Fibroblast of skin of right biceps (primary cell): ENCODE measurements around the gene ABCA1.
"Not testable (repeated sequence)": the region's sequence is repeated elsewhere in the genome, so short reads cannot be mapped to it uniquely, and the experiment has no call there.

ENCODE experiments used
- DNase-seq: peaks from one replicate; pipeline ENCODE4 v3.0.0-alpha.2; 2013

The ABCA1 gene

DNA sequence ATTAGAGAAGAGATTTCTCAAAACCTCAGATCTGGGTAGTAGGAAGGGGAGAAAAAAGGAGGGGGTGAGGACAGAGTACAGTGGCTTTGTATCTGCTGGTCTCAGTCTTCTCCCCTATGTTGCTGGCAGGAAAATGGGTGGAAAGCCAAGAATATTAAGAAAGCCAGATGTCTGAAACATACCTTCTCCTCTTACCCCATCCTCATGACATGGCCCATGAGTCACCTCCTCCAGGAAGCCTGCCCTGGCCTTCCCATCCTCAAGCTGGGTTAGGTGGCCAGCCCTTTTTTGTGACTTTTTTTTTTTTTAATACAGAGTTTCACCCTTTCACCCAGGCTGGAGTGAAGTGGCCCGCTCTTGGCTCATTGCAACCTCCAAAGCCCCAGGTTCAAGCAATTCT is 61.8 kb downstream of the ABCA1 start:
- DNase-seq, result peak; percentile 68

DNA sequence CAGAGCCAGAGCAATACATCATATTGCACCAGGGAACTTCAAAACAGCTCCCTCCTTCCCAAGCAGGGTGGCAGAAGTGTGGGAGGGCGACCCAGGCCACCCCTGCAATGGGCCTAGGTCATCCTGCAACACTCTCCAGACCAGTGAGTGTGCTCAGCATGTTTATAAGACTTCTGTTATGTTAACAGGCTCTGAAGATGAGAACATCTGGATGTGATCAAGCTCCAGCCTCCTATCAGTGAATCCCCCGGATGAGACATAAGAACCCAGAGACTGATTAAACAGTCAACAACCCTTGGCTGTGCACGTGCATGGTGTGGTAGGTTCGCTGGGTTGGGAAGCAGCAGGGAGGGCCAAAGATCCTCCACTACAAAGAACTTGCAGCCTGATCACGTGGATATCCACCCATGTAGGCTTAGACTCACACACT is 63.3 kb downstream of the ABCA1 start:
- peak; percentile 88 for DNase-seq

DNA sequence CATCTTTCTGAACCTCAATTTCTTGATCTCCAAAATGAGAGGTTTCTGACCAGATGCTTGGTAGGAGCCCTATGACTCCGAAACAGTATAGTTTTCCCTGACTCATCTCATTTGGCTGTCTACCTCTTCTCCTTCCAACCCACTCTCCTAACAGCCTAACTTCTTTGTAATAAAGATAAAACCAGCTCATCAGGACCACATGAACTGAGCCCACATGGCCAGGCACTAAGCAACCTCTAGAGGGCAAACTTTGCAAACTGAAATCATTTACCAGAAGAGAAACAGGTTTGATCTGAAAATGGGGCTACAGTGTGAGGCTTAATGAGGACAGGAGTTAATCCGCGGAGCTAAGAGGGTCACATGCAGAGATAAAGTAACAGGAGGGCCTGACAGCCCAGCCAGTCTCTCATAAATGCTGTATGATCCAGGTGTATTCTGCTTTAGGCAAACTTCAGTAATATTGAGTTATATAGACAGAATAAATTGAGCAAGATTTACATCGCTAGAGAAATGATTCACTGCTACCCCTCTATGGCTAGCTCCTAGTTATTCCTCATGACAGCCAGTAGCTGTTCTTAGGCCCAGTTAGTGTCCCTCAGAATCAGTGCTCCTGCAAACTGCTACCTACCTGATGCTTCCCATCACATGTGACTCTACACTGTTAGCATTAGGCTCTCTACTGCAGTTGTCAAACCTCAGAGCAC is 64.6 kb downstream of the ABCA1 start:
- DNase-seq, result peak; percentile 86

DNA sequence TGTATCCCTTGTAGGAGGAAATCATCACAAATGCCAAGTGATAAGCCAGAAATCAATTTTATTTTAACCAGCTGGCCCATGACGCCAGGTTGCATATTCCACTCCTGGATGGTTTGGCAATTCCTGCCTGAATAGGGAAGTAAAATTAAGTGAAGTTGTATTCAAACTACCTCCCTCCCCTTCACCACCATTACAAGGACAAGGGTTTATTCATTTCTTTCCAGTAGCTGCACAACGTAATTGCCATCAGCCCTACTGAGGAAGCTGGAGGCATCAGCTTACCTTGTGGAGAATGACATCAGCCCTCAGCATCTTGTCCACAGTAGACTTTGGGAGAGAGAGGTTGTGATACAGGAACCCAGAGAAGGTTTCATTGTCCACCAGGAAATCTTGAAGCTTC is 66.6 kb downstream of the ABCA1 start:
- DNase-seq, result no peak

DNA sequence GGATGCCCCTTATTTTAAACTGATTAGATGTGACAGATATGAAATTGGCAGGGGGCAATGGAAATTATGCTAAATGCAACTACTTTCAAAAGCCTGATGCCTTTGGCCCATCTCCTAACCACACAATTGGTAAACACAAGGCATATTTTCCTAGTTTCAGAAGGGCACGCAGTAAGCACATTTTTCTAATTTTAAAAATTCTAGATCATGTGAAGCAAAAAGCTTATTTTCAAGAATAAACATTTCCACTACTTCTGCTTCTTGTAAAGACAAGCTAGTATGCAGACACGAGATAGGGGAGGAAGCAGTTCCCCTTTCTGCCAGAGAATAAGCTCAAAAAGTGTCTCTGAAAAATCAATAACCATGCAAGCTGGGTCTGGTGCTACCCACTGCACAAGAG is 67.7 kb downstream of the ABCA1 start:
- no peak for DNase-seq

DNA sequence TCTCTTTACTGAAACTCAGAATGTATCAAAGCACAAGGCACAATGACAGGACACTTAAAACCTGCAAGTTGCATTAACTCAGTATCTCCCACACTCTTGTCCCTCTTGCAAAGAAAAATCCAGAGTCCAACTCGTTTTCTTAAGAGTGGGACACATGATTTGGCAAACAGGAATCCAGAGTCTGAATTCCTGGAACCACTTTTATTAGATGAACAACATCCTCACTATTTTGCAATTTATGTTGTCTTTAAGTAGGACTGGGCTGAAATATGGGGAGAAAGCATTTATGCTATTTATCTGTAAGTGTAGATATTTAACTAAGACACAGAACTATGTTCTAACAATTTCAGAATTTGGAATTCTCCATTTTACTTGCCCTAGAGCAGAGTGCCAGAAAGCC is 69.1 kb downstream of the ABCA1 start:
- DNase-seq, result peak; percentile 68

DNA sequence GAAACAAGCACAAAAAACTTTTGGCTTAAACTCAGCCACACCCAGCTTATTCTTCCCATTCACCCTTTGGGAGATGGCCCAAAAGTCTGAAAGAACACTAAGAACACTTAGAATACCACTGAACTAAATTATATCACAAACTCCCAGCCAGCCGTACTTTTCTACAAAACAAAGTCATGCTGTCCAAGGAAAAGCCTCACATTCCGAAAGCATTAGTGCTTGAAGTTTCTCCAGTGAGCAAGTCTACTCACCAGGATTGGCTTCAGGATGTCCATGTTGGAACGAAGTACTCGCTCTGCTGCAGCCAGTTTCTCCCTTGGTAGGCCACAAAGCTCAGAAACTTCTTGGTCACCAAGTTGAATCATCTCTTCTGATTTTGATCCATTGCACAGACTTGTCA is 69.7 kb downstream of the ABCA1 start:
- DNase-seq, result peak; percentile 83

DNA sequence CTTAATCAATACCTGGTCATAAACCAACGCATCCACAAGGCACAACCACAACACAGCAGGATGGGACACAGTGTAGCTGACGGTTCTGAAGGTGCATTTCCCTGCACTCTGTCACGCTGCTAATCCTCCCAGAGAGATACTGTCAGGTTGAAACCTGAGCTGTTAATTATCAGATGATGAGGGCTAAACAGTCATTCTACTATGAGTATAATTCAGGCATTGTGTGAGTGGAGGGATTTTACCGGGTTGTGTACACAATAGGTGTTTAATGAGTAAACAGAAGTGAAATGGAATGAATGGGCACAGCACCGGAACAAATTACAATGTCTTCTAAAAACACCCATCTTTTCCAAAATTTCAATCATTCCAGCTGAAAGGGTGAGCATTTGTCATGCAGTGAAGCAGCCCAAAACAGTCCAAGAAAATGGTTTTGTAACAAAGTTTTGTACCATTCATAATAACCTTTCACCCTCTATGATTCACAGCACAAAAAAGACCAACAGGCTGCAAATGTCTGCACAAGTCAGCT is 71.5 kb downstream of the ABCA1 start:
- DNase-seq, result no peak

DNA sequence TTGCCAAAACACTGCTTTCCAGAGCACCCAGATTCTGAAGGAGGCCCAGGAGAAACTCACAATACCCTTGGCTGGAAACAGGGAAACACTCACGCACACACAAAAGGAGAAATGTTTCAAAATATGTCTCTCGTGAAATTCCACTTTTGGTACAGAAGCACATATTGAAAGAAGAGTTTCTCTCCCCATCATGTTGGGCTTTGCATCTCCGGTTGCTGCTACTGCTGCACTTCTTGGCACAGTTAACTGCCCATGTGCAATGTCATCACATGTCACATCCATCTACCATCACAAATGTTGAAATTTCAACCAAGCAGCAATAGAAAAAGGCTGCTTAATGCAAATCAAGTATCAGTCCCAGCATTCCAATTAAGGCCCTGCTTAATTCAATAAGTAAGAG is 72.1 kb downstream of the ABCA1 start:
- no peak for DNase-seq

DNA sequence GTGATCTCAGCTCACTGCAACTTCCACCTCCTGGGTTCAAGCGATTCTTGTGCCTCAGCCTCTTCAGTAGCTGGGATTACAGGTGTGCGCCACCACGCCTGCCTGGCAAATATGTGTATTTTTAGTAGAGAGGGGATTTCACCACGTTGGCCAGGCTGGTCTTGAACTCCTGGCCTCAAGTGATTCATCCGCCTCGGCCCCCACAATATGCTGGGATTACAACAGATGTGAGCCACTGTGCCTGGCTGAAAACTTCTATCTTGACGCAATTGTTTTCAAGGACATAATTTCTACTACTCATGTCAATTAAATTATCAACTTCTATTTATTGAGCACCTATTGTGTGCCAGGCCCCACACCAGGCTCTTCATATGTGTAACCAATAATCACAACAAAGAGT is 72.7 kb downstream of the ABCA1 start:
- DNase-seq, result not testable (repeated sequence)

DNA sequence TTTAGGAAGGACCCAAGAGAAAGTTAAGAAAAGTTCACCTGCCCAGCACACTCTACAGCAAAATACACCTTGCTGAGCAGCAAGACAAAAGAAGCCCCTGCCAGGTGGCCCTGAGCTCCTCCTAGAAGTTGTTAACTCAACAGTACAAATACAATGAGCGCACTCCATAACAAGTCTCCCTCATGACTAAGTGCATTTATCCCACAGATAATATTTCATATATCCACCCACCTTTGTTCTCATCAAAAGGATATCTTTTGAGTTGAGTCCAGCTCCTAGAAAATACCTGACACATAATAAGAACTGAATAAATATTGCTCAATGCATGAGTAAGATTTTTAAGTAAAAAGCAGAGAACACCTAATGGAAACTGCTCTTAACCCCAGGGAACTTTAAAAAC is 73.3 kb downstream of the ABCA1 start:
- no peak for DNase-seq

DNA sequence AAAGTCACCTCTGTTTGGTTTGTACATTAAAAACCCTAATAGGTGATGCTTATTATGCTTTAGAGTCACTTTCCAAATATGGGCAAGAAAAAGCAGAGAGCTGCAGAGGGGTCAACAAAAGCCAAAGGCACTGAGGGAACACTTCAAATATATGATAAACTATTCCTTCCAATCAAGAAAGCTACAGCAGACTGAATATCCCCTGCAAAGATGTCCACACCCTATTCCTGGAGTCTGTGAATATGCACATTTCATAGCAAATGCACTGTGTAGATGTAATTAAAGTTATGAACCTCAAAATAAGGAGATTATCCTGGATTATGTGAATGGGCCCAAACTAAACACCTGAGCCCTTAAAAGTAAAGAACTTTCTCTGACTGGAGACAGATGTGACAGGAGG is 74.3 kb downstream of the ABCA1 start:
- DNase-seq, result no peak

DNA sequence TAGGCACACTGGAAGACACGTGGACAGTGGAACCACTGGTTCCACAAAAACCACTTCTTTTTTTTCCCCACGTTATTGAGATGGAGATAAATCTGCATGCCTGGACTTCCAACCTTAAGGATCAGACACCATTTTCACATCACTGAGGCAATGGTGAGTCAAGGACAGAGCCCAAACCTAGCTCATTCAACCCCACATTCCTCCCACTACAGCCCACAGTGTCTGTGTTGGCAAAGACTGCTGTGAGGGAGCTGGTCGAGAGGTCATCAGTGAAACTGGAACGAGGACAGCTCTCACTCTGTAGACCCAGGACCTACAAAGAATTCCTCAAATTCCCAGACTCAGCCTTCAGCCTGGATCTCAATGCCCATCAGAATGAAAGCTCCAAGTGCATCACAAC is 74.8 kb downstream of the ABCA1 start:
- no peak for DNase-seq

DNA sequence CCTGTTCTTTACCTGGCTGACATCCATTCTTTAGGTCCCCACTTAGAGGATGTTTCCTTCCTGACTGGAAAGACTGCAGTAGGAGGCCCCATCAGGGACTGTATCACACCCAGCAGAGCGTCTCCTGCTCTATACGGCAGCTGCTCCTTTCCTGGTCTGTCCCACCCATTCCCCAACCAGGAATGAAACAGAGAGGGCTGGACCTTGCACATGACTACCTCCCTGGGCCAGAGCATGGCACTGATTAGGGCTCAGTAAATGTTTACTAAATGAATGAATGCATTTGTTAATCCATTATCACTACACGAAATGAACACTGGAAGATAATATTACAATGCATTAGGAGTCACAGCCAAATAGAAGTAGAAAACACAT is 76.4 kb downstream of the ABCA1 start:
- DNase-seq, result no peak

DNA sequence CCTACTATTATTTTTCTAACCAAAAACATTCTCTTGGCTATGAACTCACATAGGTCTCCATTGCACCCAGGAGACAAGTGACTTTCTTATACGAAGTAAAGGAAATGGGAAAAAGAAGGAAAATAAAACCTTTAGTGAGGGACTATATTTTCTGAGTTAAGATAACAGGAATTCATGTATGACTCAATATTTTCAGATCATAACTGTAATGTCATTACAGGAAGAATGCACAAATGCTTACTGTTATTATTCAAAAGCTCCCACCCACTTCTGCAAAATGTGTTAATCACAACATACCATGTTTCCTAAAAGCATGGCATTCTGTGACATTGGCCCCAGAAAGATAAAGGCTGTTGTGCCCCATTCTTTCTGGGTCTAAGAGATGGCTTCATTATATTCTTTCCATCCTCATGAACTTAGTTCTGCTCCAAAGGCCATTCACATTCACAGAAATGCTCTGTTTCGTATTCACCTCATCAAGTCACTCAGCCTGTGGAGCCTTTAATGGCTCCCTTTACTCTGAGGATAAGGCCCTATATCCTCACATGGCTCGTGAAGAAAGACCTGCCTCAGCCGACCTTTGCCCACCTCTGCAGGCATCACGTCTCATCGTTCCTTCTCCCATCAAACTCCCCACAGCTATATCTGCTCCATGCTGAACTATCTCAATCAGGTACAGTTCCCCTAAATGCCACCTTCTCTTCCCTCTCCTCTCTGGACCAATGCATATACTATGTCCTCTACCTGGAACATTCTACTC is 77.0 kb downstream of the ABCA1 start:
- DNase-seq, result peak; percentile 47

DNA sequence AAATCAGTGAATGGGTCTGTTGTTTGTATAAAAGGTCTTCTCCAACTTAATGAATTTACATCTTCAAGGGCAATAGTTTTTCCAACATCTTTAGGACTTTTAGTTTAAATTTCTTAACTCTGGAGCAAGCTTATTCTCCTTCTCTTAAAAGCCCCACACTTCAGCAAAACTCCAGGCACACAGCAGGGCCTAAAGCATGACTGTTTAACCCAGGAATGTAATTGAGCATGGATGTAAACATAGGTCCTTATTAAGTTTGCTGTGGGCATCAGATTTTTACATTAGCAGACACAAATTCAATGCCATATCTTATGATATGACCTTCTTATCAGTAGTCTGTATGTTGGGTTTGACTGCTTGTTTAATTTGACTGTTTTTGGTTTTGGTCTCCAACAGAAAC is 78.9 kb downstream of the ABCA1 start:
- DNase-seq, result no peak

DNA sequence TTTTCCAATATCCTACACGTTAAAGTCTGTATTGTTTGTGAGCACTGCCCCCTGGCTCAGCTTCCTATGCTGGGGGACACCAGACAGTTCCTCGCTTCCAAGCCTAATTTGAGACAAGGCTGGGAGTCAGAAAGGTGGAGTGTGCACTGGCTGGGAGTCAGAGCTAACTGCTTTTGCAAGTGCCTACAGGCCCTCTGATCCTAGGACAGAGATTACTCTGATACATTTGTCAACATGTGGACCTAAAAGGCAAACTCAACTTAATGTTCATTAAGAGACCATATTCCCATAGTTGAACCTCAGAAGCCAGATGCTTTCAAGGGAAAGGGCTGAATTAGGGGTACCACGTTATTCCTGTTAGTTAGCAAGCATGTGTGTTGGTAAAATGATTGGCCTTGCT is 83.2 kb downstream of the ABCA1 start:
- DNase-seq, result no peak

DNA sequence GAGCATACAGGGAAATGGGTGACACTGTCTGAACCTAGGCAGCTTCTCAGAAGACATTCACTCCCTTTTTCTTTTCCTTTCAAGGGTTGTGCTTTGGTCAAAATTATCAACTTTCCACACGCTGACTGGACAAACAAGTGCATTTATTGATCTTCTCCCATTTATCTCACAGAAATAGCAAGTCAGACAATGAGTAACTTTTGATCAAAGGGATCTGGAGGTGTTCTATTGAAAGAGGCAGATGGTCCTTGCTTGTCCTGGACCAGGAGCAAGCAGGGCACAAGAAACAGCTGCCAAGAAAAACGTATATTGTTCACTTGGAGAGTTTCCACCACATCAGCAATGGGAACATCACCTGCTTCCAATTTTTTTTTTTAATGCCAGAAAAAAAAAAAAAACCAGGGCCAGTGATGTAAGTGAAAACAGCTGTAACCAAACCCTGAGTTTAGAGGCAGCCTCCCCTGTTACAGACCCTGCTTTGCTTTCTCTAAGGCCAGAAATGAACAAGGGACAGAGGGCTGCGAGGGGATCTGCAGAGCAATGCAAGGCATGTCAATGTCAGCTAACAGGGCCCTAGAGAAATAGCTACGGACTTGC is 84.2 kb downstream of the ABCA1 start:
- DNase-seq, result no peak

DNA sequence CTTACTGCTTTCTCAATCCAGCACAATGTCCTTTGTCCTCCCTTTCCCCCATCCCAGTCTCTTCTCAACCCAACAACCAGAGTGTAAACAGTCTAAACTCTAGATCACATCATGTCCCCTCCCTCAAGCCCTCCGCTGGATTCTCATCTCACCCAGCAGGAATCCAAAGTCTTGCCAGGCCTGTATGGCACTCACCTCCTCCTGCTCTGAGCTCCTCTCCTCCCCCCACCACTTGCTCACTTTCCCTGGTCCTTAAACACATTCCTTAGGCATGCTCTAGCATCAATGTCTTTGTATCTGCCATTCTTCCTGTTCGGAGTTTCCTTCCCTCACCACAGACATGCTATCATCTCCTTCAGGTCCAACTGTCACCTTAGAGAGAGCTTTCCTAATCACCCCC is 85.3 kb downstream of the ABCA1 start:
- DNase-seq, result peak; percentile 41

DNA sequence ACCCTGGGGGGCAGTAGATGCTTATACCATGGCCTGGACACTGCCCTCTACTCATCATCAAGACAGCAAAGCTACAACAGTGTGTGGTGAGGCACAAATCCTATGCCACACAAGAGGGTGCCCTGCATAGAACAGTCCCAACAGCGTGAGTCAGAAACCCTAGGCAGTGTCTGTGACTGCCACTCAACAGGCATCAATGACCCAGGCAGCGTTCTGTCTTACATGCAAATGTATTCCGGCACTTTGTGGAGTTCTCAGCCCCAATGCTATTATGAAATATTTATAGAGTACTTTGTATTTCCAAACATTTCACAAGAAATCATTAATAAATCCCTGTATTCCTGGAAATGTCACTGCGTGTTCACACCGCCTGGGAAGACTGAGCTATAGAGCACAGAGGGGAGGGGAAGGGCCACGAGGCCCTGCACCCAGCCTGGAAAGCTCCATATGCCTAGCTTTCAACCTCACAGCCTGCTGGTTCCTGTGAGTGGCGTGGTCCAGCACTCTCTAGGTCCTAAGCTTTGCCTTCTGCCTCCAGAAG is 86.3 kb downstream of the ABCA1 start:
- DNase-seq, result no peak

DNA sequence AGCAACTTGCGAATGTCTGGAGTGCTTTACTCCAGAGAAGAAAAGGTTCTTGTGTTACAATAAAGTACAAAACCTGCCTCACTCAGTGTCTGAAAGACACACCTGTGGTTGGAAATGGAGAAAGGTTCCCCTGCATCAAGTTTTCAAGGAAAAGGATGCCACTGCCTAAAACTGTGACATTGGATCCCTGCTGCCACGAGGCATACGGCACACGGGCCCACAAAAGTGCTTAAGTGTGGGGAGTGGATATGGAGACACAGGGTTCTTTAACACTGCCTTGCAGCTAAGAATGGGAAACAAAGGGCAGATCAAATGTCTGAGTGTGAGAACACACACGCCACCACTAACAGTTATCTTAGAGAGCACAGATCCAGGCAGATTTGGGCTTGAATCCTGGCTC is 89.0 kb downstream of the ABCA1 start:
- DNase-seq, result no peak

DNA sequence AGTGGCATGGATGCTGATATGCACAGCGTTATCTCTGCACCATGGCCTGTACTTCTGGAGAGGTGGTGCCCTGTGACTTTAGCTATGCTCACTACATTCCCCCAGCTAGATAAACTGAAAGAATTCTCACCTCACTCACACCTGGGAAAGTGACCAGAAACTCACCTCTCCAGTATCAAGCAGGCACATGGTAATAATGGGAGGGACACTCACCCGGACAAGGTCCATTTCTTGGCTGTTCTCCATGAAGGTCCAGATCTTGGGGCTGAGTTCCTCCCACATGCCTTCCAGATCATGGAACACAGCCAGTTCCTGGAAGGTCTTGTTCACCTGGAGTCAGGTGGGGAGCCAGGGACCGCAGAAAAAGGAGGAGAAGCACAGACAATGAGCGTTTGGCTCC is 91.2 kb downstream of the ABCA1 start:
- no peak for DNase-seq

DNA sequence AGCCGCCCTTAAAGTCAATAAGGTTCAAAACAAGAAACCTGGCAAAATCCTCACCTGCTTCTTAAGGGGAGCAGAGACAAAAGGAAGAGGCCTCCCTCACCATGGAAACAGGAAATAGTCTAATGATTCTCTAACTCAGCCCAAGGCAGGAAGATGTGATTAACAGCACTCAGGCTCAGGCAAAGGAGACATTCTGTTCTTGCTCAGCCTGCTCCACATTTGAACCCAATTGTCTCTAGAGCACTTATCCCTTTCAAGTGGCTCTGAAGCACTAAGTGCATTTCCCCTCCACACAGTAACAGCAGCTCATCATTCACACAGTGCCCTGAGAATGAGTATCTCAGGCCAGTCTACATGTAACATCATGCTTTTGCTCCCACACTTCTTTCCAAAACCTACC is 91.7 kb downstream of the ABCA1 start:
- peak; percentile 22 for DNase-seq

DNA sequence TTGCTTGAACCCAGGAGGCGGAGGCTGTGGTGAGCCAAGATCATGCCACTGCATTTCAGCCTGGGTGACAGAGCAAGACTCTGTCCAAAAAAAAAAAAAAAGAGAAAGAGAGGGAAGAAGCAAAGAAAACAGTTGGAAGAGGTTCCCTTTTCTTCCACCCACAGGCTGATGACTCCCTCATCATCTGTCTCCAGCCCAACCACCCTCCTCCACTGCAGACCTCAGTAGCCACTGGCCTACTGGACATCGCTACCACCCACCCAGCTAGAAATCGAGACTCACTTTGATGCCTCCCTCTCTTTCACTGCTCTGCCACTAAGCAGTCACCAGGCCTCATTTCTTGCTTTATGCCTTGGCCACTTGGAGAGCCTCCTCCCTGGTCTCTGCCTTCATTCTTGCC is 92.8 kb downstream of the ABCA1 start:
- DNase-seq, result no peak
